Right lobe of liver (tissue), 6 donors: ENCODE data around the gene PVALEF. TPM values are rescaled to one million over a fixed set of nuclear protein-coding genes. Genes with fewer than 3 reads are reported as not detected.
A peak's percentile ranks its signal among the peaks of the same experiment; 100 is the strongest.

ENCODE experiments used
- ATAC-seq, 4 donors: fragments of 200-7000 bp; cut with Tn5 transposase; one replicate each; pipeline ENCODE4 v1.9.1; 2020; ENCODE audit warnings: mild to moderate bottlenecking in 4 of 4, moderate library complexity in 4 of 4
- DNase-seq, 3 donors: peaks; one replicate each; pipeline ENCODE4 v3.0.0-alpha.2; 2020
- H3K27ac ChIP-seq, 3 donors: fragments of 200-600 bp; one replicate each; pipeline ENCODE4 v1.8.0; 2022
- H3K27me3 ChIP-seq, 2 donors: fragments of 200-600 bp; one replicate each; pipeline ENCODE4 v1.8.0; 2022
- H3K36me3 ChIP-seq, 4 donors: fragments of 200-600 bp; sonication (generic) in 1 of 4; one replicate each; pipeline versions ENCODE4 v1.5.1 to v1.8.0; 2017 to 2022; ENCODE audit warnings: control low read depth in 1 of 4
- H3K4me1 ChIP-seq, 4 donors: fragments of 200-600 bp; sonication (generic) in 1 of 4; one replicate each; pipeline versions ENCODE4 v1.5.1 to v1.8.0; 2017 to 2022; ENCODE audit warnings: control low read depth in 1 of 4
- H3K4me3 ChIP-seq, 3 donors: fragments of 200-600 bp; one replicate each; pipeline ENCODE4 v1.8.0; 2022
- H3K9me3 ChIP-seq, 4 donors: fragments of 200-600 bp; sonication (generic) in 1 of 4; one replicate each; pipeline versions ENCODE4 v1.5.1 to v1.8.0; 2017 to 2022; ENCODE audit warnings: control low read depth in 1 of 4
- POLR2A ChIP-seq: fragments of 450-650 bp; IDR thresholded peaks from one replicate; pipeline ENCODE4 v1.6.1; 2017; ENCODE audit warnings: antibody characterized with exemption, mild to moderate bottlenecking
- WGBS: methylation state at CpG from one replicate; pipeline ENCODE4 v1.1.6; 2018; ENCODE audit warnings: low coverage, low lambda C conversion rate; ENCODE audit not compliant: insufficient coverage; ENCODE audit errors: missing lambda C conversion rate; 5-methylcytosine and 5-hydroxymethylcytosine counted together
- intact Hi-C, 2 donors: fragments of 100-400 bp; cut with DNase I; formaldehyde crosslinking; loops; one replicate each; pipeline versions ENCODE4 v1.11.2 to v1.14.1; 2022
- total RNA-seq, 6 experiments: library from RNA; depleted of rRNA in 2 of 6; stranded (reverse); fragments of >200 nt in 2 of 6; fragmentation: NEBNext Ultra II Directional in 3 of 6; extraction: Animal tissue kit (Norgen Biotek cat#: 25700) in 3 of 6; gene quantifications; one replicate each; pipeline versions ENCODE4 v1.1.0 to v1.2.4, GENCODE V29; 2016 to 2023
- TF ChIP-seq, protein P1 (sequence below), 4 donors: fragments of 200-600 bp in 3 of 4; fragments of 450-650 bp in 1 of 4; IDR thresholded peaks; one replicate each; pipeline versions ENCODE4 v1.5.1 to v1.8.0; 2016 to 2022; ENCODE audit warnings: antibody characterized with exemption in 4 of 4, mild to moderate bottlenecking in 2 of 4
- donor health status: DM: no; HTN: yes; CAD: no.
- donor health status: DM: no; HTN: no; CAD: no.
- donor health status: DM: no; HTN: no; CAD: no.
- donor health status: DM: no; HTN: yes; CAD: no.
- donor health status: DM: no; HTN: yes; CAD: no.

The PVALEF gene
- total RNA-seq, 6 experiments from 2014 or later: not detected

DNA sequence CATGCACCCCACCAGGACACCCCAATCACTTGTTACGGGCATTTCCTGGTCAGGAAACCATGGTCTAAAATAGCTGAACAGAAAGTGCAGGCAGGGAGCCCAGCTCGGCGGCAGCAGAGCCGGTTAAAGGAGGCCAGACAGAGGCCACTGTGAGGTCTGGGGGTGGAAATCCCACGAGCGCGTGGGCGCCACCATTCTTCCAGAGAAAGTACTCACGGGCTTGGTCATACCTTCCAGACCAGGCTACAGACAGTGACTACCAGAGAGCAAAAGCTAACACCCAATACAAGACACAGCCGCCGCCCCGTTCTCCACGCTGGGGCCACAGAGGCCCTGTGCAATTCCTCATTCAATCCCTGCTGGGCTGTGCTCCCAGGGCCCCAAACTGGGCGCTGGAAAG lies 45.6 kb downstream of the PVALEF start:
- TF ChIP-seq, protein P1, sequence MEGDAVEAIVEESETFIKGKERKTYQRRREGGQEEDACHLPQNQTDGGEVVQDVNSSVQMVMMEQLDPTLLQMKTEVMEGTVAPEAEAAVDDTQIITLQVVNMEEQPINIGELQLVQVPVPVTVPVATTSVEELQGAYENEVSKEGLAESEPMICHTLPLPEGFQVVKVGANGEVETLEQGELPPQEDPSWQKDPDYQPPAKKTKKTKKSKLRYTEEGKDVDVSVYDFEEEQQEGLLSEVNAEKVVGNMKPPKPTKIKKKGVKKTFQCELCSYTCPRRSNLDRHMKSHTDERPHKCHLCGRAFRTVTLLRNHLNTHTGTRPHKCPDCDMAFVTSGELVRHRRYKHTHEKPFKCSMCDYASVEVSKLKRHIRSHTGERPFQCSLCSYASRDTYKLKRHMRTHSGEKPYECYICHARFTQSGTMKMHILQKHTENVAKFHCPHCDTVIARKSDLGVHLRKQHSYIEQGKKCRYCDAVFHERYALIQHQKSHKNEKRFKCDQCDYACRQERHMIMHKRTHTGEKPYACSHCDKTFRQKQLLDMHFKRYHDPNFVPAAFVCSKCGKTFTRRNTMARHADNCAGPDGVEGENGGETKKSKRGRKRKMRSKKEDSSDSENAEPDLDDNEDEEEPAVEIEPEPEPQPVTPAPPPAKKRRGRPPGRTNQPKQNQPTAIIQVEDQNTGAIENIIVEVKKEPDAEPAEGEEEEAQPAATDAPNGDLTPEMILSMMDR (IDR thresholded peaks at IDR 0.05): no peak
- no peak for TF ChIP-seq POLR2A
- H3K27me3 ChIP-seq: no peaks in the 10 kb centered on the region
- no peaks in the 10 kb centered on the region for H3K9me3 ChIP-seq
- H3K4me1 ChIP-seq: no peaks in the 10 kb centered on the region
- H3K36me3 ChIP-seq: no peaks in the 10 kb centered on the region
- intact Hi-C loops: no loop called here
- WGBS: 48% methylated on average over 6 of the region's 14 CpGs
- no peak overlapping the region for H3K4me3 ChIP-seq
- ATAC-seq (peak in 1 of 4 donors; percentile 23), DNase-seq (no peak)
- H3K27ac ChIP-seq: no peak overlapping the region

DNA sequence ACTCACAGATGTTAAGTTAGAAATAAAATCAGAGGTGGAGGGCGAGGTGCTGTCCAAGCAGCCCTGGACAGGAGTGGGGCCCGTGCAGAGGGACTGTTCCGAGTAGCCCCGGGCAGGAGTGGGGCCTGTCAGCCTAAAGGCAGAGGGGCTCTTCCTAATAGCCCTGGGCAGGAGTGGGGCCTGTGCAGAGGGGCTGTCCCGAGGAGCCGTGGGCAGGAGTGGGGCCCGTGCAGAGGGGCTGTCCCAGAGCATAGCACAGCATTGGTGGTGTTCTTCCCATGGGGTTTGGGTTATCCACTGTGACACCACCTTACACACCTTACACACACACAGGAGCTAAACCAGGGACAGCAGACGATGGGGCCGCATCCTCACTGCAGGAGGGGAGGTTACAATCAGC lies 47.1 kb downstream of the PVALEF start:
- WGBS: 96% methylated on average over 3 of the region's 9 CpGs
- peak in 2 of 4 donors; percentile 17 to 20 for ATAC-seq
- no peak for TF ChIP-seq POLR2A

DNA sequence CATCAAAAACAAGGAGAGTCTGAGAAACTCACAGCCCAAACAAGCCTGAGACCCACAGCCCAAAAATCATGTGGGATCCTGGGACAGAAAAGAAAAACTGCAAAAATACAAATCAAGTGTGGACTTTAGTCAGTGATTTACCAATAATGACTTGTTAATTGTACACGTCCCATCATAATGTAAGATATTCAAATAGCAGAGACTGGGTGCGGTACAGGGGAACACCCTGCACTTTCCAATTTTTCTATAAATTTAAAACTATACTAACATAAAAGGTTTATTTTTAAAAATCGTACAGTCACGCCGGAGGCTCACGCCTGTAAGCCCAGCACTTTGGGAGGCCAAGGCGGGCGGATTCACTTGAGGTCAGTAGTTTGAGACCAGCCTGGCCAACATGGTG lies 48.7 kb downstream of the PVALEF start:
- no peak overlapping the region for H3K4me3 ChIP-seq
- DNase-seq (no peak), ATAC-seq (no peak)
- H3K27me3 ChIP-seq: no peaks in the 10 kb centered on the region
- no peaks in the 10 kb centered on the region for H3K36me3 ChIP-seq
- H3K9me3 ChIP-seq: no peaks in the 10 kb centered on the region
- no peaks in the 10 kb centered on the region for H3K4me1 ChIP-seq
- no peak overlapping the region for H3K27ac ChIP-seq
- WGBS: 91% methylated on average over 8 of the region's 8 CpGs
- intact Hi-C loops: no loop called here
- TF ChIP-seq, protein P1 (IDR thresholded peaks at IDR 0.05): no peak
- no peak for TF ChIP-seq POLR2A

More for the DNA sequence above, 47.1 kb downstream of the PVALEF start:
- intact Hi-C loops: no loop called here
- Histone ChIP-seq H3K9me3 (no peaks in the 10 kb centered on the region), H3K27ac (no peak overlapping the region), H3K4me1 (no peaks in the 10 kb centered on the region), H3K27me3 (no peaks in the 10 kb centered on the region), H3K36me3 (no peaks in the 10 kb centered on the region), H3K4me3 (no peak overlapping the region)
- DNase-seq: no peak

DNA sequence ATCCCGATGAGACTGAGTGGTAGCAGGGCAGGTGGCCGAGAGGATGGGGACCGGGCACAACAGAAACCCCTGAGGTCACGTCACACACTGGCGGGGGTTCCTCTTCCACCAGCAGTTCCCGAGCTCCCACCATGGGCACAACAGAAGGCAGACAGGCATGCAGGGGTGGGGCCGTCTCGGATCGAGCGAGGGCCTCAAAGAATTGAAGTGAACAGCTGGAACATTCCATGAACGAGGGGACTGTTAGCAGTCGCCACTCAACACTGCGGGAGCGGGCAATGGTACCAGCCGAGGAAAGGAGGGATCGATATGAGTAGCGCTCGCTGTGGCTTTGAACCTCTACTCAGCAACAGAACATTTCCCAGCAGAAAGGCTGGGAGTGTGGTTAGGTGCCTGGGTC lies 52.2 kb downstream of the PVALEF start:
- no peak for DNase-seq
- WGBS: 86% methylated on average over 4 of the region's 18 CpGs

DNA sequence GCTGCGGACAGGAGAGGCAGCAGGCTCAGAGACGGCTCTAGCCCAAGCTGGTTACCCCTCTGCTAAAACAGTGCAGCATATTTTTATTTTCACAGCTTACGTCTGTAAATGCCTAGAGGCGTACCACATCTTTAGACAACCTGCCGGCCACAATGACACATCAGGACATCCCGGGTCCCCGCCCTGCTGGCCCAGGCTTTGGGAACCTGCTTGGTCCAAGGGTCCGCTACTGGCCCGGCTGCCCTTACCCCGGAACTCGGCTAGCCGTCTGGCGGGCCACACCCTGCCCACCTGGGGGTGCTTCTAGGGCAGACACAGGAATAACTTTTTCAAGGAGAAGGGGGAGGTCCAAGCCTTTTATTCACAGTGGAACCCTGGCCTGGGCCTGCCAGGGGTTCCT lies 53.2 kb downstream of the PVALEF start:
- TF ChIP-seq, protein P1 (IDR thresholded peaks at IDR 0.05): no peak
- no peak for TF ChIP-seq POLR2A
- Histone ChIP-seq H3K27me3 (no peaks in the 10 kb centered on the region), H3K9me3 (no peaks in the 10 kb centered on the region), H3K4me1 (peaks cover 0 to 3% (median 0%) of the 10 kb centered on the region in 4 donors), H3K4me3 (no peak overlapping the region), H3K27ac (no peak overlapping the region), H3K36me3 (no peaks in the 10 kb centered on the region)
- DNase-seq (no peak), ATAC-seq (no peak)
- WGBS: 40% methylated on average over 2 of the region's 13 CpGs
- intact Hi-C loops: no loop called here

More for the DNA sequence above, 52.2 kb downstream of the PVALEF start:
- Histone ChIP-seq H3K27me3 (no peaks in the 10 kb centered on the region), H3K4me3 (no peak overlapping the region), H3K4me1 (no peaks in the 10 kb centered on the region), H3K27ac (no peak overlapping the region), H3K36me3 (no peaks in the 10 kb centered on the region), H3K9me3 (no peaks in the 10 kb centered on the region)
- ATAC-seq: no peak
- TF ChIP-seq, protein P1 (IDR thresholded peaks at IDR 0.05): no peak
- no peak for TF ChIP-seq POLR2A
- intact Hi-C loops: no loop called here
